IMR-90 (cell line): Measurements from ENCODE around the gene CAST. TPM values are rescaled to one million over a fixed set of nuclear protein-coding genes. Genes with fewer than 3 reads are reported as not detected.

Experiments used
- ATAC-seq: fragments of 200-7000 bp; cut with Tn5 transposase; 2 replicates; pipeline ENCODE4 v1.9.1; 2020; ENCODE audit warnings: low read depth, mild to moderate bottlenecking, moderate library complexity
- BruUV-seq: library from RNA; stranded (reverse); fragments of 400-500 nt; replicated peaks from 2 replicates; lab custom pipeline; 2021; lab: Mats Ljungman, UMichigan
- CTCF ChIA-PET: fragments of 300-600 bp; formaldehyde crosslinking; extraction: SDS; loops from one replicate; lab custom pipeline; 2021; ENCODE audit warnings: antibody characterized with exemption; lab: Yijun Ruan, JAX
- POLR2A ChIA-PET: fragments of 300-600 bp; sonication (Branson Sonifier 250); formaldehyde crosslinking; loops from one replicate; lab custom pipeline; 2022; ENCODE audit warnings: antibody characterized with exemption; ENCODE audit not compliant: unreplicated experiment; lab: Charles Lee
- DNase-seq: peaks from one replicate; pipeline ENCODE4 v3.0.0; 2013
- H2AFZ ChIP-seq: replicated peaks from 2 replicates; pipeline ENCODE3; 2013; ENCODE audit warnings: low read length, mild to moderate bottlenecking; ENCODE audit not compliant: poor library complexity
- H2AK5ac ChIP-seq: 2 replicates; pipeline ENCODE4 v1.6.1; 2013; ENCODE audit warnings: low read depth, low read length, inconsistent platforms
- H2AK9ac ChIP-seq: replicated peaks from 2 replicates; pipeline ENCODE3; 2013; ENCODE audit warnings: mild to moderate bottlenecking, low read depth, low read length, moderate library complexity; ENCODE audit not compliant: poor library complexity
- H2BK120ac ChIP-seq: 2 replicates; pipeline ENCODE4 v1.6.1; 2013; ENCODE audit warnings: low read depth, low read length, inconsistent platforms
- H2BK15ac ChIP-seq: 3 replicates; pipeline ENCODE4 v1.6.1; 2013; ENCODE audit warnings: low read depth, low read length, inconsistent platforms
- H2BK20ac ChIP-seq: 2 replicates; pipeline ENCODE4 v1.6.1; 2013; ENCODE audit warnings: low read depth, mild to moderate bottlenecking, inconsistent platforms, low read length, moderate library complexity
- H2BK5ac ChIP-seq: 2 replicates; pipeline ENCODE4 v1.6.1; 2013; ENCODE audit warnings: mild to moderate bottlenecking, low read depth, low read length, inconsistent platforms; ENCODE audit not compliant: poor library complexity, severe bottlenecking
- H3K14ac ChIP-seq: replicated peaks from 2 replicates; pipeline ENCODE4 v1.6.1; 2013; ENCODE audit warnings: low read depth, low read length, inconsistent platforms
- H3K18ac ChIP-seq: 2 replicates; pipeline ENCODE4 v1.6.1; 2013; ENCODE audit warnings: low read depth, low read length, control low read depth
- H3K23ac ChIP-seq: 2 replicates; pipeline ENCODE4 v1.6.1; 2013; ENCODE audit warnings: low read depth, low read length, inconsistent platforms
- H3K27ac ChIP-seq: 2 replicates; pipeline ENCODE4 v1.5.1; 2013; ENCODE audit warnings: mild to moderate bottlenecking, control low read depth, low read length; ENCODE audit not compliant: insufficient read depth
- H3K27me3 ChIP-seq: 2 replicates; pipeline ENCODE4 v1.6.1; 2013; ENCODE audit warnings: low read length; ENCODE audit not compliant: control insufficient read depth, insufficient read depth
- H3K36me3 ChIP-seq: 2 replicates; pipeline ENCODE4 v1.6.1; 2013; ENCODE audit warnings: low read length, mixed read lengths; ENCODE audit not compliant: control insufficient read depth, insufficient read depth
- H3K4ac ChIP-seq: 2 replicates; pipeline ENCODE4 v1.6.1; 2013; ENCODE audit warnings: low read depth, low read length, inconsistent platforms
- H3K4me1 ChIP-seq: 2 replicates; pipeline ENCODE4 v1.6.1; 2013; ENCODE audit warnings: low read length, mixed read lengths; ENCODE audit not compliant: control insufficient read depth, insufficient read depth
- H3K4me2 ChIP-seq: 2 replicates; pipeline ENCODE4 v1.6.1; 2013; ENCODE audit warnings: low read depth, mild to moderate bottlenecking, control low read depth, low read length, moderate library complexity
- H3K4me3 ChIP-seq: 2 replicates; pipeline ENCODE4 v1.5.1; 2013; ENCODE audit warnings: low read depth, mild to moderate bottlenecking, control low read depth, low read length, moderate library complexity; ENCODE audit not compliant: insufficient read depth
- H3K56ac ChIP-seq: 2 replicates; pipeline ENCODE4 v1.6.1; 2013; ENCODE audit warnings: low read length, inconsistent platforms; ENCODE audit not compliant: insufficient read depth; ENCODE audit errors: extremely low read depth
- H3K79me1 ChIP-seq, 2 experiments: 2 replicates each; pipeline ENCODE4 v1.6.1; 2013; ENCODE audit warnings: low read length in 2 of 2, inconsistent platforms in 1 of 2, low read depth in 1 of 2
- H3K9ac ChIP-seq: 2 replicates; pipeline ENCODE4 v1.6.1; 2013; ENCODE audit warnings: low read depth, low read length, control low read depth
- H3K9me1 ChIP-seq: 2 replicates; pipeline ENCODE4 v1.6.1; 2013; ENCODE audit warnings: low read length, inconsistent platforms; ENCODE audit not compliant: insufficient read depth
- H3K9me3 ChIP-seq: 2 replicates; pipeline ENCODE4 v1.6.1; 2013; ENCODE audit warnings: low read length; ENCODE audit not compliant: control insufficient read depth, insufficient read depth
- H4K20me1 ChIP-seq: 2 replicates; pipeline ENCODE4 v1.6.1; 2013; ENCODE audit warnings: low read length, inconsistent platforms; ENCODE audit not compliant: insufficient read depth
- H4K5ac ChIP-seq: 2 replicates; pipeline ENCODE4 v1.6.1; 2013; ENCODE audit warnings: mild to moderate bottlenecking, low read depth, low read length, control low read depth
- H4K8ac ChIP-seq, 2 experiments: 2 replicates each; pipeline ENCODE4 v1.6.1; 2013; ENCODE audit warnings: low read depth in 2 of 2, low read length in 2 of 2, control low read depth in 1 of 2, inconsistent platforms in 1 of 2
- H4K91ac ChIP-seq: 2 replicates; pipeline ENCODE4 v1.6.1; 2013; ENCODE audit warnings: low read depth, low read length, inconsistent platforms; ENCODE audit not compliant: insufficient read depth
- BHLHE40 ChIP-seq: fragments of 150-350 bp; IDR thresholded peaks from 2 replicates; pipeline ENCODE4 v1.6.1; 2016; ENCODE audit warnings: mild to moderate bottlenecking, low read depth, low read length
- CEBPB ChIP-seq: IDR thresholded peaks from 2 replicates; pipeline ENCODE4 v1.6.1; 2012; ENCODE audit warnings: low read depth, low read length, improper control_type of control experiment
- CHD1 ChIP-seq: IDR thresholded peaks from 2 replicates; pipeline ENCODE4 v1.6.1; 2012; ENCODE audit warnings: low read depth, low read length, improper control_type of control experiment
- CTCF ChIP-seq: conservative IDR thresholded peaks from 2 replicates; pipeline ENCODE4 v1.5.1; 2012; ENCODE audit warnings: mild to moderate bottlenecking, low read depth, low read length, improper control_type of control experiment
- ELK1 ChIP-seq: fragments of 150-350 bp; IDR thresholded peaks from 2 replicates; pipeline ENCODE4 v1.6.1; 2016; ENCODE audit warnings: low read depth, mild to moderate bottlenecking, low read length, moderate library complexity, borderline replicate concordance
- FOS ChIP-seq: fragments of 150-350 bp; IDR thresholded peaks from 2 replicates; pipeline ENCODE4 v1.6.1; 2016; ENCODE audit warnings: low read depth, low read length
- MAFK ChIP-seq: IDR thresholded peaks from 2 replicates; pipeline ENCODE4 v1.6.1; 2012; ENCODE audit warnings: low read depth, low read length, improper control_type of control experiment
- MAZ ChIP-seq: IDR thresholded peaks from 2 replicates; pipeline ENCODE4 v1.6.1; 2012; ENCODE audit warnings: low read depth, mild to moderate bottlenecking, low read length, improper control_type of control experiment, moderate library complexity, borderline replicate concordance
- POLR2A ChIP-seq: IDR thresholded peaks from 2 replicates; pipeline ENCODE4 v1.6.1; 2012; ENCODE audit warnings: mild to moderate bottlenecking, low read depth, low read length
- RAD21 ChIP-seq: IDR thresholded peaks from 2 replicates; pipeline ENCODE4 v1.6.1; 2012; ENCODE audit warnings: low read length, improper control_type of control experiment
- RCOR1 ChIP-seq: IDR thresholded peaks from 2 replicates; pipeline ENCODE4 v1.6.1; 2012; ENCODE audit warnings: mild to moderate bottlenecking, low read length, improper control_type of control experiment; ENCODE audit not compliant: insufficient replicate concordance
- RFX5 ChIP-seq: IDR thresholded peaks from 2 replicates; pipeline ENCODE4 v1.8.0; 2012; ENCODE audit warnings: low read depth, mild to moderate bottlenecking, low read length, moderate library complexity
- SMC3 ChIP-seq: fragments of 150-350 bp; IDR thresholded peaks from 2 replicates; pipeline ENCODE4 v1.6.1; 2016; ENCODE audit warnings: low read depth, mild to moderate bottlenecking, antibody characterized with exemption, low read length, moderate library complexity
- WGBS, 2 experiments: methylation state at CpG; one replicate each; pipeline versions ENCODE4 v1.1.5 to v1.1.7; 2013; ENCODE audit warnings: missing lambda C conversion rate in 2 of 2; ENCODE audit not compliant: insufficient read length in 1 of 2; ENCODE audit errors: extremely low coverage in 2 of 2; 5-methylcytosine and 5-hydroxymethylcytosine counted together
- dilution Hi-C: fragments of 300-500 bp; cut with HindIII; formaldehyde crosslinking; loops from one replicate; pipeline ENCODE4 v1.14.3; 2018; ENCODE audit warnings: low sequenced_read_pairs; ENCODE audit not compliant: unreplicated experiment
- in situ Hi-C: fragments of 300-500 bp; cut with MboI; formaldehyde crosslinking; loops from 3 replicates; pipeline ENCODE4 v1.14.3; 2019; ENCODE audit warnings: low sequenced_read_pairs, inconsistent platforms, mixed read lengths
- intact Hi-C: fragments of 100-400 bp; cut with micrococcal nuclease; formaldehyde crosslinking; loops from 2 replicates; pipeline ENCODE4 v1.10.0; 2022
- polyA plus RNA-seq, 3 experiments: library from polyadenylated mRNA; depleted of rRNA; stranded (reverse); fragments of >200 nt; gene quantifications; 2 replicates each; pipeline ENCODE4 v1.2.3, GENCODE V29; 2012; ENCODE audit warnings: low replicate concordance in 1 of 3
- total RNA-seq: library from RNA; depleted of rRNA; stranded (reverse); fragments of >200 nt; gene quantifications from 2 replicates; pipeline ENCODE4 v1.2.3, GENCODE V29; 2012

The CAST gene
- total and polyA plus RNA-seq, 2 of the 4 experiments (the other 2 are of a cell fraction), result 91.3 to 128 TPM

GRCh38 chr5:96761618-96762017 is 99.4 kb downstream of the CAST start:
- Histone ChIP-seq H2AFZ (no peak overlapping the region), H3K4me1 (peaks cover 4% of the 10 kb centered on the region), H3K56ac (no peak overlapping the region), H3K9me1 (peaks cover 3% of the 10 kb centered on the region; the same call in 1 of the 2 replicates), H2BK15ac (no peak overlapping the region), H3K36me3 (peaks cover 42% of the 10 kb centered on the region), H4K20me1 (no peaks in the 10 kb centered on the region), H3K4me2 (no peak overlapping the region), H2BK5ac (no peak overlapping the region), H3K27ac (no peak overlapping the region), H3K79me1 (peaks cover 0 to 11% of the 10 kb centered on the region in 2 experiments; a peak in 2 of 4 replicates), H3K23ac (no peak overlapping the region), H3K4ac (no peak overlapping the region), H4K5ac (no peak overlapping the region), H3K9ac (no peak overlapping the region), H4K91ac (no peak overlapping the region), H3K9me3 (no peaks in the 10 kb centered on the region), H2BK20ac (no peak overlapping the region), H3K27me3 (no peaks in the 10 kb centered on the region), H2AK9ac (no peak overlapping the region), H2AK5ac (no peak overlapping the region), H3K4me3 (no peak overlapping the region), H3K14ac (no peak overlapping the region), H3K18ac (no peak overlapping the region), H4K8ac (no peak overlapping the region), H2BK120ac (no peak overlapping the region)
- ATAC-seq (no peak), DNase-seq (peak; percentile 25)
- BruUV-seq, result no TSS peak
- intact Hi-C loops, result no loop called here
- no CpG with 5 or more reads among the region's 4 CpGs for WGBS, 2 experiments
- dilution Hi-C loops, result no loop called here
- ChIA-PET POLR2A (no interaction called here), CTCF (interaction anchor here (0.5 to 0.6 kb wide), 2 partner anchors 9 to 201 kb away, joined by 3 to 4 read pairs; no protein-coding TSS in a partner anchor)
- in situ Hi-C loops, result no loop called here
- TF ChIP-seq MAZ, result no peak
- TF ChIP-seq FOS, result no peak
- TF ChIP-seq CTCF, result no peak
- no peak for TF ChIP-seq RAD21
- no peak for TF ChIP-seq ELK1
- TF ChIP-seq MAFK, result no peak
- no peak for TF ChIP-seq CHD1
- TF ChIP-seq RFX5, result no peak
- TF ChIP-seq RCOR1, result no peak
- no peak for TF ChIP-seq SMC3
- TF ChIP-seq POLR2A, result no peak
- TF ChIP-seq BHLHE40, result no peak
- TF ChIP-seq CEBPB, result no peak
